Mesendoderm (in vitro differentiated cells): ENCODE measurements around the gene VSTM2L.

Experiments
- DNase-seq: peaks from one replicate; pipeline ENCODE4 v3.0.0; 2013
- H2AK5ac ChIP-seq: 2 replicates; pipeline ENCODE4 v1.6.1; 2013; ENCODE audit warnings: low read length, inconsistent platforms
- H2BK120ac ChIP-seq: 2 replicates; pipeline ENCODE4 v1.6.1; 2013; ENCODE audit warnings: low read depth, mild to moderate bottlenecking, low read length, moderate library complexity, mixed read lengths
- H2BK15ac ChIP-seq: replicated peaks from 2 replicates; pipeline ENCODE4 v1.6.1; 2013; ENCODE audit warnings: low read depth, mild to moderate bottlenecking, moderate library complexity
- H2BK5ac ChIP-seq: 2 replicates; pipeline ENCODE4 v1.6.1; 2013; ENCODE audit warnings: low read length, inconsistent platforms
- H3K18ac ChIP-seq: 2 replicates; pipeline ENCODE4 v1.6.1; 2013; ENCODE audit warnings: mild to moderate bottlenecking, low read length, mixed read lengths
- H3K23ac ChIP-seq: one replicate; pipeline ENCODE4 v1.6.1; 2013; ENCODE audit warnings: low read length
- H3K27ac ChIP-seq: 2 replicates; pipeline ENCODE4 v1.5.1; 2013; ENCODE audit warnings: low read depth, mild to moderate bottlenecking, inconsistent platforms, low read length, moderate library complexity
- H3K27me3 ChIP-seq: 2 replicates; pipeline ENCODE4 v1.6.1; 2013; ENCODE audit warnings: low read length, control low read depth, mild to moderate bottlenecking, inconsistent platforms; ENCODE audit not compliant: insufficient read depth, poor library complexity
- H3K36me3 ChIP-seq: 2 replicates; pipeline ENCODE4 v1.6.1; 2013; ENCODE audit warnings: low read length, inconsistent platforms; ENCODE audit not compliant: control insufficient read depth, insufficient read depth
- H3K4ac ChIP-seq: one replicate; pipeline ENCODE4 v1.6.1; 2013; ENCODE audit warnings: low read depth, mild to moderate bottlenecking, low read length, moderate library complexity
- H3K4me1 ChIP-seq: 2 replicates; pipeline ENCODE4 v1.6.1; 2013; ENCODE audit warnings: low read depth, low read length, inconsistent platforms; ENCODE audit not compliant: control insufficient read depth
- H3K4me2 ChIP-seq: 2 replicates; pipeline ENCODE4 v1.6.1; 2013; ENCODE audit warnings: low read length
- H3K4me3 ChIP-seq: 2 replicates; pipeline ENCODE4 v1.5.1; 2013; ENCODE audit warnings: mild to moderate bottlenecking, low read length
- H3K56ac ChIP-seq: one replicate; pipeline ENCODE4 v1.6.1; 2013; ENCODE audit warnings: low read length
- H3K79me1 ChIP-seq: 2 replicates; pipeline ENCODE4 v1.6.1; 2013; ENCODE audit warnings: low read length, inconsistent platforms
- H3K79me2 ChIP-seq: 2 replicates; pipeline ENCODE4 v1.6.1; 2013; ENCODE audit warnings: mild to moderate bottlenecking, low read length; ENCODE audit not compliant: control insufficient read depth, insufficient read depth
- H3K9ac ChIP-seq: 2 replicates; pipeline ENCODE4 v1.6.1; 2013; ENCODE audit warnings: low read length, inconsistent platforms
- H4K5ac ChIP-seq: one replicate; pipeline ENCODE4 v1.6.1; 2013; ENCODE audit warnings: low read length
- H4K8ac ChIP-seq: one replicate; pipeline ENCODE4 v1.6.1; 2013; ENCODE audit warnings: low read depth, mild to moderate bottlenecking, control low read depth, low read length, moderate library complexity
- WGBS: extraction: QIAGEN DNeasy Blood & Tissue Kit; methylation state at CpG from one replicate; pipeline ENCODE4 v1.1.7; 2013; ENCODE audit warnings: low lambda C conversion rate, missing lambda C conversion rate; ENCODE audit not compliant: insufficient coverage; ENCODE audit errors: extremely low coverage; 5-methylcytosine and 5-hydroxymethylcytosine counted together

VSTM2L gene

GRCh38 chr20:37928996-37929682 is 26.2 kb downstream of the VSTM2L start:
- H2AK5ac ChIP-seq, result no peak overlapping the region
- H3K9ac ChIP-seq, result no peak overlapping the region
- H3K23ac ChIP-seq, result no peak overlapping the region
- DNase-seq, result no peak
- H3K56ac ChIP-seq, result no peak overlapping the region
- no peak overlapping the region for H3K18ac ChIP-seq
- no peak overlapping the region for H2BK5ac ChIP-seq
- no CpG with 5 or more reads among the region's 8 CpGs for WGBS
- H3K79me1 ChIP-seq, result no peaks in the 10 kb centered on the region
- no peaks in the 10 kb centered on the region for H3K27me3 ChIP-seq
- no peak overlapping the region for H3K4ac ChIP-seq
- H3K4me3 ChIP-seq, result no peak overlapping the region
- no peak overlapping the region for H4K5ac ChIP-seq
- H2BK15ac ChIP-seq, result no peak overlapping the region
- no peaks in the 10 kb centered on the region for H3K36me3 ChIP-seq
- no peak overlapping the region for H3K4me2 ChIP-seq
- no peaks in the 10 kb centered on the region for H3K79me2 ChIP-seq
- no peak overlapping the region for H2BK120ac ChIP-seq
- no peak overlapping the region for H4K8ac ChIP-seq
- peaks cover 14% of the 10 kb centered on the region for H3K4me1 ChIP-seq
- no peak overlapping the region for H3K27ac ChIP-seq

- Histone ChIP-seq H3K56ac (no peak overlapping the region), H3K4me1 (peaks cover 14% of the 10 kb centered on the region), H3K79me2 (no peaks in the 10 kb centered on the region), H3K4me3 (no peak overlapping the region), H3K9ac (no peak overlapping the region), H2AK5ac (no peak overlapping the region), H4K5ac (no peak overlapping the region), H2BK15ac (no peak overlapping the region), H3K27me3 (no peaks in the 10 kb centered on the region), H3K27ac (no peak overlapping the region), H3K23ac (no peak overlapping the region), H2BK5ac (no peak overlapping the region), H3K36me3 (no peaks in the 10 kb centered on the region), H3K79me1 (no peaks in the 10 kb centered on the region), H4K8ac (no peak overlapping the region), H3K4ac (no peak overlapping the region), H3K4me2 (no peak overlapping the region), H2BK120ac (no peak overlapping the region), H3K18ac (no peak overlapping the region)
- no peak for DNase-seq
- WGBS, result no CpG with 5 or more reads among the region's 4 CpGs
Observed at GRCh38 chr20:37929683-37930014, 26.7 kb downstream of the VSTM2L start.

GRCh38 chr20:37931153-37931922 is 28.4 kb downstream of the VSTM2L start:
- Histone ChIP-seq H3K27me3 (no peaks in the 10 kb centered on the region), H2BK15ac (no peak overlapping the region), H3K4ac (no peak overlapping the region), H4K8ac (no peak overlapping the region), H2BK5ac (no peak overlapping the region), H3K23ac (peak overlapping the region; percentile 4), H3K18ac (no peak overlapping the region), H3K4me3 (no peak overlapping the region), H3K56ac (no peak overlapping the region), H2BK120ac (no peak overlapping the region), H3K4me1 (peaks cover 14% of the 10 kb centered on the region), H3K27ac (no peak overlapping the region), H3K4me2 (no peak overlapping the region), H3K36me3 (no peaks in the 10 kb centered on the region), H4K5ac (no peak overlapping the region), H3K9ac (no peak overlapping the region), H3K79me1 (no peaks in the 10 kb centered on the region), H3K79me2 (no peaks in the 10 kb centered on the region), H2AK5ac (no peak overlapping the region)
- DNase-seq, result no peak
- WGBS, result no CpG with 5 or more reads among the region's 27 CpGs

- no peaks in the 10 kb centered on the region for H3K79me1 ChIP-seq
- no CpG with 5 or more reads among the region's 8 CpGs for WGBS
- no peak overlapping the region for H2AK5ac ChIP-seq
- no peak overlapping the region for H3K4me2 ChIP-seq
- H4K5ac ChIP-seq, result no peak overlapping the region
- H3K56ac ChIP-seq, result no peak overlapping the region
- H3K23ac ChIP-seq, result no peak overlapping the region
- no peaks in the 10 kb centered on the region for H3K79me2 ChIP-seq
- no peak overlapping the region for H3K4me3 ChIP-seq
- no peak overlapping the region for H2BK5ac ChIP-seq
- H3K27me3 ChIP-seq, result no peaks in the 10 kb centered on the region
- no peak overlapping the region for H2BK15ac ChIP-seq
- H3K27ac ChIP-seq, result no peak overlapping the region
- H3K4ac ChIP-seq, result no peak overlapping the region
- H3K36me3 ChIP-seq, result no peaks in the 10 kb centered on the region
- no peak overlapping the region for H3K9ac ChIP-seq
- no peak overlapping the region for H2BK120ac ChIP-seq
- peaks cover 14% of the 10 kb centered on the region for H3K4me1 ChIP-seq
- no peak overlapping the region for H3K18ac ChIP-seq
- DNase-seq, result no peak
- H4K8ac ChIP-seq, result no peak overlapping the region
Observed at GRCh38 chr20:37932074-37932473, 29.1 kb downstream of the VSTM2L start.

- Histone ChIP-seq H3K4me2 (no peak overlapping the region), H3K36me3 (no peaks in the 10 kb centered on the region), H3K9ac (no peak overlapping the region), H3K4ac (no peak overlapping the region), H3K27ac (no peak overlapping the region), H3K4me1 (peaks cover 14% of the 10 kb centered on the region), H2BK15ac (no peak overlapping the region), H3K56ac (no peak overlapping the region), H3K79me2 (no peaks in the 10 kb centered on the region), H3K18ac (no peak overlapping the region), H2BK120ac (no peak overlapping the region), H3K23ac (no peak overlapping the region), H3K4me3 (no peak overlapping the region), H3K27me3 (no peaks in the 10 kb centered on the region), H2BK5ac (no peak overlapping the region), H4K8ac (no peak overlapping the region), H4K5ac (no peak overlapping the region), H3K79me1 (no peaks in the 10 kb centered on the region), H2AK5ac (no peak overlapping the region)
- peak; percentile 37 for DNase-seq
- no CpG with 5 or more reads among the region's 4 CpGs for WGBS
Observed at GRCh38 chr20:37932919-37933318, 30.0 kb downstream of the VSTM2L start.
